Smooth muscle cell (in vitro differentiated cells): ENCODE results near the gene SLC6A3. TPM values are rescaled to one million over a fixed set of nuclear protein-coding genes. Genes with fewer than 3 reads are reported as not detected.

Experiments used
- DNase-seq: peaks from one replicate; lab custom pipeline; 2025; ENCODE audit not compliant: unreplicated experiment; lab: John Stamatoyannopoulos, UW
- H2AFZ ChIP-seq: fragments of 200-600 bp; sonication (generic); 2 replicates; pipeline ENCODE4 v1.6.0; 2016; ENCODE audit warnings: antibody characterized with exemption, low read depth, mild to moderate bottlenecking
- H3F3A ChIP-seq: fragments of 200-600 bp; sonication (generic); 2 replicates; pipeline ENCODE4 v1.6.0; 2017; ENCODE audit warnings: antibody characterized with exemption, low read depth
- H3K27ac ChIP-seq: fragments of 200-600 bp; sonication (generic); 2 replicates; pipeline ENCODE4 v1.5.1; 2016; ENCODE audit warnings: low read depth, mild to moderate bottlenecking
- H3K27me3 ChIP-seq: fragments of 200-600 bp; sonication (generic); 2 replicates; pipeline ENCODE4 v1.6.1; 2016; ENCODE audit warnings: low read depth, mild to moderate bottlenecking
- H3K36me3 ChIP-seq: fragments of 200-600 bp; sonication (generic); 2 replicates; pipeline ENCODE4 v1.5.1; 2016; ENCODE audit warnings: low read depth
- H3K4me1 ChIP-seq: fragments of 200-600 bp; sonication (generic); 2 replicates; pipeline ENCODE4 v1.5.1; 2016; ENCODE audit warnings: low read depth
- H3K4me2 ChIP-seq: fragments of 200-600 bp; sonication (generic); 2 replicates; pipeline ENCODE4 v1.6.0; 2016; ENCODE audit warnings: mild to moderate bottlenecking
- H3K4me3 ChIP-seq: fragments of 200-600 bp; sonication (generic); 2 replicates; pipeline ENCODE4 v1.5.1; 2016; ENCODE audit warnings: mild to moderate bottlenecking
- H3K79me2 ChIP-seq: fragments of 200-600 bp; sonication (generic); 2 replicates; pipeline ENCODE4 v1.6.0; 2016; ENCODE audit warnings: low read depth, mild to moderate bottlenecking
- H3K9ac ChIP-seq: fragments of 200-600 bp; sonication (generic); 2 replicates; pipeline ENCODE4 v1.6.0; 2016; ENCODE audit warnings: low read depth
- H3K9me3 ChIP-seq: fragments of 200-600 bp; sonication (generic); replicated peaks from 2 replicates; pipeline ENCODE4 v1.5.1; 2016; ENCODE audit warnings: low read depth
- H4K20me1 ChIP-seq: fragments of 200-600 bp; sonication (generic); 2 replicates; pipeline ENCODE4 v1.6.0; 2016; ENCODE audit warnings: low read depth
- CTCF ChIP-seq: fragments of 200-600 bp; sonication (generic); IDR thresholded peaks from 2 replicates; pipeline ENCODE4 v1.5.1; 2017; ENCODE audit warnings: borderline replicate concordance, mild to moderate bottlenecking, antibody characterized with exemption; ENCODE audit not compliant: insufficient read depth, poor library complexity, severe bottlenecking
- WGBS: methylation state at CpG from one replicate; pipeline ENCODE4 v1.1.7; 2016; ENCODE audit warnings: low lambda C conversion rate; 5-methylcytosine and 5-hydroxymethylcytosine counted together
- polyA plus RNA-seq: library from polyadenylated mRNA; unstranded; fragments of >200 nt; fragmentation: Nextera tagmentation; extraction: Ambion mirVana; gene quantifications from 2 replicates; pipeline ENCODE4 v1.2.1, GENCODE V29; 2016
- total RNA-seq: library from RNA; depleted of rRNA; stranded (reverse); fragments of >200 nt; gene quantifications from 2 replicates; pipeline ENCODE4 v1.2.3, GENCODE V29; 2014

Gene SLC6A3
- total and polyA plus RNA-seq, 2 experiments from 2014 or later = not detected

DNA sequence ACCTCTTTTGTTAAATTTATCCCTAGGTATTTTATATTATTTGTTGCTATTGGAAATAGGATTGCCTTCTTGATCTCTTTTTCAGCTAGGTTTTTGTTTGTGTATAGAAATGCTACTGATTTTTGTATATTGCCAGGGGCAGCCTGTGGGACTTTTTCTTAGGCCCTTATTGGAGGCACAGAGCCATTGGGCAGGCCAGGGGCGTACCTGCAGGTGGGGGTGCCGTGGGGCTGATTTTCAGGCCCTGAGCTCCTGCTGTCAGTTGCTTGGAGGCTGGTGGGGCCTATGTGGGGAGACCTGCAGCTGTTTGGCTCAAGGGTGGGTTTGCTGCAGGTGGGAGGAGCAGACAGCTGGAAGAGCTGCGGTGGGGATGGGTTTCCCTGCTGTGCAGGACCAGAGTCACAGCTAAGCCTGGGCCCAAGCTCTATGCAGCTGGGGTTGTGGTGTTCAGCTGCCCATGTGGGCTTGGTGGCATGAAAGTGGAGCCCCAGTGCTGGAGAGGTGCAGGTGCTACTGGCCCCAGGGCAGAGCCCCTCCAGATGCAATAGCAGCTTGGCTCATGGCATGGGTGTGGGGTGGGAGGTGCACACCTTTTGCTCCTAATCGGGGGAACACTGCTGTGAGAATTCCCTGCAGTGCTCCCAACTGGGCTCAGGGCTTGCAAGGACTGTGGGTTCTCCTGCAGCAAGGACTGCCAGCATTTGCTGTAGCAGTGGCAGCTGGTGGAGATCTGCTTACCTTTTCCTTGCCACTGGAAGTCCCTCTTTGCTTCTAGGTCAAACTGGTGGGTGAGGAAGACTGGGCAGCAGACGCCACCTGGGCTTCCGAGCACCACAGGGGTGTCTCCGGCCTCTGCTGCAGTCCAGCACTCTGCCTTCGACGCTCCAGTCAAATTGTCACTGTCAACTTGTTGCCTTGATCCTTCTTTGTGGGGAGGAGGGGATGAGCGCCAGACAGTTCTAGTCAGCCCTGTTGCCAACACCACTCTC lies 92.7 kb downstream of the SLC6A3 start:
- H3K9ac ChIP-seq = no peak overlapping the region
- H3K4me1 ChIP-seq = no peaks in the 10 kb centered on the region
- TF ChIP-seq CTCF = no peak
- H3K79me2 ChIP-seq = no peaks in the 10 kb centered on the region
- 84% methylated on average over 10 of the region's 10 CpGs for WGBS
- no peak overlapping the region for H2AFZ ChIP-seq
- H3F3A ChIP-seq = no peaks in the 10 kb centered on the region
- H3K27ac ChIP-seq = no peak overlapping the region
- no peaks in the 10 kb centered on the region for H3K36me3 ChIP-seq
- no peaks in the 10 kb centered on the region for H3K9me3 ChIP-seq
- H4K20me1 ChIP-seq = no peaks in the 10 kb centered on the region
- H3K27me3 ChIP-seq = peaks cover 10% of the 10 kb centered on the region
- H3K4me3 ChIP-seq = no peak overlapping the region
- no peak for DNase-seq
- H3K4me2 ChIP-seq = no peak overlapping the region

DNA sequence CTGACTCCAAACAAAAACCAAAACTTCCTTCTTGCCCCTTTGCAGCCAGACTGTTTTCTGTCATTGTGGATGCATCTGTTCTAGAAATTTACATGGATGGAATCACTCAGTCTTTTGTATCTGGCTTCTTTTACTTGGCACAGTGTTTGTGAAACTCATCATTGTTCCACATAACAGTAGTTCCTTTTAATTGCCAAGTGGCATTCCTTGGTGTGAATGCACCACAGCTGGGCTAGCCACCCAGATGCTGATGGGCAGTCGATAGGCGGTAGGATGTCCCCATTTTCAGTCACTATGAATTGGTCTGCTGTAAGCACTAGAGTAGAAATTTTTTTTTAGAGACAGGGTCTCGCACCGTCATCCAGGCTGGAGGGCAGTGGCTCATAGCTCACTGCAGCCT lies 94.1 kb downstream of the SLC6A3 start:
- Histone ChIP-seq H3K27ac (no peak overlapping the region), H4K20me1 (no peaks in the 10 kb centered on the region), H3F3A (no peaks in the 10 kb centered on the region), H3K4me3 (no peak overlapping the region), H3K27me3 (peaks cover 10% of the 10 kb centered on the region), H3K4me1 (no peaks in the 10 kb centered on the region), H3K9me3 (no peaks in the 10 kb centered on the region), H3K79me2 (no peaks in the 10 kb centered on the region), H3K36me3 (no peaks in the 10 kb centered on the region), H2AFZ (no peak overlapping the region), H3K9ac (no peak overlapping the region), H3K4me2 (no peak overlapping the region)
- WGBS = 86% methylated on average over 4 of the region's 4 CpGs
- no peak for DNase-seq
- TF ChIP-seq CTCF = no peak

- TF ChIP-seq CTCF = no peak
- H3K9ac ChIP-seq = no peak overlapping the region
- no peak overlapping the region for H3K4me2 ChIP-seq
- 77% methylated on average over 12 of the region's 12 CpGs for WGBS
- peaks cover 5% of the 10 kb centered on the region for H3K4me1 ChIP-seq
- H3F3A ChIP-seq = no peaks in the 10 kb centered on the region
- DNase-seq = no peak
- peaks cover 3% of the 10 kb centered on the region for H3K27me3 ChIP-seq
- no peaks in the 10 kb centered on the region for H3K9me3 ChIP-seq
- no peaks in the 10 kb centered on the region for H3K36me3 ChIP-seq
- H2AFZ ChIP-seq = no peak overlapping the region
- H3K4me3 ChIP-seq = no peak overlapping the region
- no peaks in the 10 kb centered on the region for H4K20me1 ChIP-seq
- peaks cover 12% of the 10 kb centered on the region for H3K79me2 ChIP-seq
- H3K27ac ChIP-seq = no peak overlapping the region
Observed at GRCh38 chr5:1349246-1349645, 96.0 kb downstream of the SLC6A3 start.

GRCh38 chr5:1348986-1349245 lies 96.3 kb downstream of the SLC6A3 start:
- 92% methylated on average over 1 of the region's 1 CpG for WGBS
- peaks cover 7% of the 10 kb centered on the region for H3K4me1 ChIP-seq
- no peak overlapping the region for H3K9ac ChIP-seq
- no peak overlapping the region for H3K4me2 ChIP-seq
- H3F3A ChIP-seq = no peaks in the 10 kb centered on the region
- peaks cover under 1% of the 10 kb centered on the region for H3K27me3 ChIP-seq
- no peaks in the 10 kb centered on the region for H4K20me1 ChIP-seq
- H2AFZ ChIP-seq = no peak overlapping the region
- H3K79me2 ChIP-seq = peaks cover 15% of the 10 kb centered on the region
- H3K27ac ChIP-seq = no peak overlapping the region
- no peaks in the 10 kb centered on the region for H3K9me3 ChIP-seq
- no peaks in the 10 kb centered on the region for H3K36me3 ChIP-seq
- DNase-seq = no peak
- TF ChIP-seq CTCF = no peak
- H3K4me3 ChIP-seq = no peak overlapping the region
